Coronary artery (tissue), 2 donors: Measurements from ENCODE around the gene CENPC.

Experiments used
- DNase-seq: peaks from one replicate; pipeline ENCODE4 v3.0.0-alpha.2; 2017; ENCODE audit warnings: low spot score
- H3K27ac ChIP-seq, 2 donors: fragments of 200-600 bp; sonication (generic); one replicate each; pipeline ENCODE4 v1.5.1; 2016 to 2019
- H3K4me3 ChIP-seq: fragments of 200-600 bp; sonication (generic); 2 replicates; pipeline ENCODE4 v1.5.1; 2016; ENCODE audit warnings: mild to moderate bottlenecking, moderate library complexity
- TF ChIP-seq, protein P1 (sequence below): fragments of 200-600 bp; sonication (generic); IDR thresholded peaks from one replicate; pipeline ENCODE4 v1.5.1; 2019; ENCODE audit warnings: antibody characterized with exemption

Gene CENPC

GRCh38 chr4:67438975-67439374 is 106.3 kb downstream of the CENPC start:
- no peak overlapping the region for H3K27ac ChIP-seq
- TF ChIP-seq, protein P1, sequence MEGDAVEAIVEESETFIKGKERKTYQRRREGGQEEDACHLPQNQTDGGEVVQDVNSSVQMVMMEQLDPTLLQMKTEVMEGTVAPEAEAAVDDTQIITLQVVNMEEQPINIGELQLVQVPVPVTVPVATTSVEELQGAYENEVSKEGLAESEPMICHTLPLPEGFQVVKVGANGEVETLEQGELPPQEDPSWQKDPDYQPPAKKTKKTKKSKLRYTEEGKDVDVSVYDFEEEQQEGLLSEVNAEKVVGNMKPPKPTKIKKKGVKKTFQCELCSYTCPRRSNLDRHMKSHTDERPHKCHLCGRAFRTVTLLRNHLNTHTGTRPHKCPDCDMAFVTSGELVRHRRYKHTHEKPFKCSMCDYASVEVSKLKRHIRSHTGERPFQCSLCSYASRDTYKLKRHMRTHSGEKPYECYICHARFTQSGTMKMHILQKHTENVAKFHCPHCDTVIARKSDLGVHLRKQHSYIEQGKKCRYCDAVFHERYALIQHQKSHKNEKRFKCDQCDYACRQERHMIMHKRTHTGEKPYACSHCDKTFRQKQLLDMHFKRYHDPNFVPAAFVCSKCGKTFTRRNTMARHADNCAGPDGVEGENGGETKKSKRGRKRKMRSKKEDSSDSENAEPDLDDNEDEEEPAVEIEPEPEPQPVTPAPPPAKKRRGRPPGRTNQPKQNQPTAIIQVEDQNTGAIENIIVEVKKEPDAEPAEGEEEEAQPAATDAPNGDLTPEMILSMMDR, result no peak
- DNase-seq, result no peak
- H3K4me3 ChIP-seq, result no peak overlapping the region

- peak overlapping the region in 1 of 2 donors; percentile 15 for H3K27ac ChIP-seq
- no peak overlapping the region for H3K4me3 ChIP-seq
- TF ChIP-seq, protein P1, result no peak
- DNase-seq, result no peak
Measured at GRCh38 chr4:67437974-67438713, 107.2 kb downstream of the CENPC start.

GRCh38 chr4:67436742-67437141 is 108.6 kb downstream of the CENPC start:
- H3K4me3 ChIP-seq, result no peak overlapping the region
- TF ChIP-seq, protein P1, result no peak
- DNase-seq, result no peak
- H3K27ac ChIP-seq, result no peak overlapping the region

DNA sequence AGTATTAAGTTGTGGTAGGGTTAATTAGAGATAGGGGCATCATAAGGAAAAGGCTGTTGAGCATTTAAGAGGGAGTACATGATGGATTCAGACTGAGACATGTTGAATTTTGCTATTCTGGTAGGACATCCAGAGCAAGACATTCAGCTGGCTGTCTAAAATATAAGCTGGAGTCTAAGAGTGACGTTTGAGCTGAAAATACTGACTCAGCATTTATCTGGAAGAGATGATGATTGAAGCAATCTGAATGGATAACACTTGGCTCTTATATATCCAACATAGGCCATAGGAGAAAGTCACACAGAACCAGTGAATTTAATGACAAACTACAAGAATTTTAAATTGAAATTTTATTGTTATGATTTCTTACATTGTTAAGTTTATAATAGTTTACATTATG is 114.3 kb downstream of the CENPC start:
- H3K4me3 ChIP-seq, result no peak overlapping the region
- TF ChIP-seq, protein P1, result no peak
- DNase-seq, result no peak
- H3K27ac ChIP-seq, result no peak overlapping the region

GRCh38 chr4:67428819-67429218 is 116.5 kb downstream of the CENPC start:
- no peak for DNase-seq
- H3K27ac ChIP-seq, result no peak overlapping the region
- TF ChIP-seq, protein P1, result no peak
- H3K4me3 ChIP-seq, result no peak overlapping the region
